ENCODE measurements around the gene IARS2.
"Not testable (repeated sequence)": the region's sequence is repeated elsewhere in the genome, so short reads cannot be mapped to it uniquely, and the experiment has no call there.

The IARS2 gene

DNA sequence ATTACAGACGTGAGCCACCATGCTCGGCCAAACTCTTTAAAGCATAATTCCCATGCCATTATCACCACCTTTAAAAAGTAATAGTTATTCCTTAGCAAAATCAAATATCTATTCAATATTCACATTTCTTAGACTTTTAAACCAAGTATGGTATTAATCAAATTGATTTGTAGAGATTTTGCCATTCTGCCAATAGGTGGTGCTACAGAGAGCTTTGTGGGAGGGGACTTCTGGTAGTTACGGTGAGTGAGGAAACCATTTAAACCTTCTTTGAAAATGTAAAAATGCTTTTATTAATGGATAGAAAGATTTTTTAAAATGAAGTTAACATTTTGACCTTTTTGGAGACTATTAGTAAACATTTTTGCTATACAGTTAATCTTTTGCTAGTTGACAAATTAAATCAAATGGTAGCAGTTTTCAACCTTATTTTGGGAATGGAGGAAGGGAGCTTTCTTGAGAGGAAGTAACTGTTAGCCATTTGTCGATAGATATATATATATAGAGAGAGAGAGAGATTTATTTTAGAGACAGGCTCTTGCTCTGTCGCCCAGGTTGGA is 19.3 kb downstream of the IARS2 start:
- DNase-seq (ENCODE audit: low spot score), result no peak

DNA sequence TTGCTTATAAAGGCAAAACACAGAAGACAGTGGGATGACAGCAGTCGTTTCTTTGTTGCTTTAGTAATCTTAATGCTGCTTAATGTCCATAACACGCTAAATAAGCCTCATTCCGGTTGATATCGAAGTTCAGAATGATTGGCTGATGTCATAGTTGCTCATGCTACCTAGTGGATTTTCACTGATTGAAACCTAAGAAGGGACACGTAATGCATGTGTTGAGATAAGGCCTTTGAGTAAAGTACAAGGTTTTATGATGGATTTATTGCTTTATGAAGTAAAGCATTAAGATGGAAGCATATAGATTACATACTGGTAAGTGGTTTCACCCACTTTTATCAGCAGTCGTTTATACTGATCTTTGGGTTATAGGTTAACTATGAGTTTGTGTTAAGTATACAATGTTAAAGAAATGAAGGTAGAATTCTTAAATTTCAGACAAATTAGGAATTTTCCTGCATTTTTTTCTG is 25.1 kb downstream of the IARS2 start:
- no peak for DNase-seq (ENCODE audit: low spot score)

DNA sequence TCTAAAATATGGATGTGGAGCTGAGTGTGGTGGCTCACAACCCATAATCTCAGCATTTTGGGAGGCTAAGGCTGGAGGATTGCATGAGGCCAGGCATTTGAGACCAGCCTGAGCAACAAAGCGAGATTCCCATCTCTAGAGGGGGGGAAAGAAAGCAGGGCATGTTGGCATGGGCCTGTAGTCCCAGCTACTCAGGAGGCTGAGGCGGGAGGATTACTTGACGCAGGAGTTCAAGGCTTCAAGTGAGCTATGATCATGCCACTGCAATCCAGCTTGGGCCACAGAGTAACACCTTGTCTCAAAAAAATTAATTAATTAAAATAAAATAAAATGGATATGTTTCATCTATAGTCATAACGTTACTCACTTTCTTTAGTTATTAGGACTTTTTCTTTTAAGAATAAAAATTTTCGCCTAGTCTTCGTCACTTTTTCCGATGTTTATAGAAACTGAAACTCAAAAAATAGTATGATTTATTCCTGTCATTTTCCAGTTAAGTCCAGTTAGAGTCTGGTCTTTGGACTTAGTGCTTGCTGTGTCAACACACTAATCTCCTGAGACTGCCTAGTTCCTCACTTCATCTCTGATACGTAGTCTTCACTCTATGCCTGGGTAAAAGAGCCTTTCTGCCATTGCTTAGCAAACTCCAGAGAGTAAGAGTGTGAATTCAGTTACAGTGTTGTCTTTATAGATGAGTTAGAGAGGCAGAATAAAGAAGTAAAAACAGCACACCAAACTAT is 28.0 kb downstream of the IARS2 start:
- no peak for DNase-seq (ENCODE audit: low spot score)

DNA sequence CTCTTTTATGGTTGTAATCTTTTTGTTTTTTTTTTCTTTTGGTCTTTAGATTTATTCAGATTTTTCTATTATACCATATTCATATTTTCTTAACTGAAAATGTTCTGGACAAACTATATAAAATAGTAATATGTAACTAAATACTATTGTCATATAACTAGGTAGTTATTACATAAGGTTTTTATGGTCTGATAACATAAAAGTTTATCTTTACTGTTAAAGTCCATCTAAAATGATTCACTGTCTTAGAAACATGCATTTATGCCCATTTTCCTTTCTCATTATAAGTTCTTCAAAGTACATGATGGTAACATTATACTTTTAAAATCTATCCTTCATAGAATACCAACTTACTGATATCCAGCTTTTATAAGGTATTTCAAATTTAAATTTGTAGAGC is 29.1 kb downstream of the IARS2 start:
- no peak for DNase-seq (ENCODE audit: low spot score)

DNA sequence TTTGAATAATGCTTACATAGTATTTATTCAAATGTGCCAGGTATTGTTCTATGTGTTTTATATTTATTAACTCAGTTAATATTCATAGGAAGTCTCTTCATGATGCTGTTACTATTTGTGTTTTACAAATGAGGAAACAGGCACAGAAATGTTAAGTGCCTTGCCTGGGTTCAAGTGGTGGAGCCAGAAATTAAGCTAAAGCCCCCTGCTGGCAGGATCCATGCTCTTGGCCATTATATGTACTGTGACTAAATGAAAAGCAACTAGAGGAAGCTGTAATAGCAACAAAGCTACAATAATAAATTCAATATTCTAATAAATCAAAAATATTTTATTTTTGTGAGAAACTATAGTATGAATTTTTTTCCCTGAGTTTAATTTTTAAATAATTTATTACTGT is 30.0 kb downstream of the IARS2 start:
- no peak for DNase-seq (ENCODE audit: low spot score)

DNA sequence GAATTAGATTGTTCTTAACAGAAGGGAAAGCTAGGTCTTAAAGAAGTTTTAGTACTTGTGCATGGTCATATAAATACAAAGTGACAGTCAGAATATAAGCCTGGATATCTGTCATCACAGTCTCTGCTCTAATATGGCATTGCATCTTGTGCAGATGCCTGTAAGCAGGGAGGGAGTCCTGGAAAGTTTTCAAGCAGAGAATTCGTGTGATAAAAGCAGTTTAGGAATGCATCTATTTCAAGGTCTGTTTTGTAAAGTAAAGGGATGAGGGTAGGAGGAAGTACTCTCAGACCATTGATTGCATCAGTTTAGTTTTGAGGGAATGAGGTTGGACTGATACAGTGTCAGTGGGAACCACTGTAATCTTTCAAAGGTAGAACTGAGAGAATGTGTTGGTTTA is 30.6 kb downstream of the IARS2 start:
- no peak for DNase-seq (ENCODE audit: low spot score)

DNA sequence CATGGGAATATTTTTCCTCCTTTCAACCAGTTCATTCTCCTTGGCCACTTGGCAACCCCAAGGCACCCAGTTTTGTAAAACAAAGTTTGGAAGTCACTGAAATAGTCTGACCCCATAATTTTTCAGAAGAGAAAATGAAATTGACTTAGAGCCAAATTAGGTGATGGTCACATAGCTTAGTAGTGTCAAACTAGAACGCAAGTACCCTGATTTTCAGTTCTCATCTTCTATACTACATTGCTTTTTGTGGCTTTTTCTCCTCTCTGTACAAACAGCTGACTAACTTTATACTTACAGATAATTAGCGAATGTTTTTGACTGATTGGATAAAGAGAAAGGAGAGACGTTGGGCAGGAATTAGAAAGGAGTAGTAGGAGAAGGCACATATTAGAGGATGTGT is 33.1 kb downstream of the IARS2 start:
- DNase-seq (ENCODE audit: low spot score), result no peak

DNA sequence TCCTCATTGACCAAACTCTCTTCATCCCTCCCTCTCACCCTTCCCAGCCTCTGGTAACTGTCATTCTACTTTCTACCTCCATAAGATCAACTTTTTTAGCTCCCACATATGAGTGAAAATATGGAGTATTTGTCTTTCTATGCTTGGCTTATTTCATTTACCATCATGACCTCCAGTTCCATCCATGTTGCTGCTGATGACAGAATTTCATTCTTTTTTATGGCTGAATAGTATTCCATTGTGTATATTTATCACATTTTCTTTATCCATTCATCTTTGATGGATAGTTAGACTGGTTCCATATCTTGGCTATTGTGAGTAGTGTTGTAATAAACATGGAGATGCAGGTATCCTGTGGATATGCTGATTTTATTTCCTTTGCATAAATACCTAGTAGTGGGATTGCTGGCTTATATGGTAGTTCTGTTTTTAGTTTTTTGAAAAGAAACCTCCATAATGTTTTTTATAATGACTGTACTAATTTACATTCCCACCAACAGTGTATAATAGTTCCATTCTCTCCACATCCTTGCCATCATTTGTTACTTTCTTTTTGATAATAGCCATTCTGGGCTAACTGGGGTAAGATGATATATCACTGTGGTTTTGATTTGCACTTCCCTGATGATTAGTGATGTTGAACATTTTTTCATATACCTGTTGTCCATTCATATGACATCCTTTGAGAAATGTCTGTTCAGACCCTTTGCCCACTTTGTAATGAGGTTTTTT is 35.7 kb downstream of the IARS2 start:
- DNase-seq (ENCODE audit: low spot score), result no peak

DNA sequence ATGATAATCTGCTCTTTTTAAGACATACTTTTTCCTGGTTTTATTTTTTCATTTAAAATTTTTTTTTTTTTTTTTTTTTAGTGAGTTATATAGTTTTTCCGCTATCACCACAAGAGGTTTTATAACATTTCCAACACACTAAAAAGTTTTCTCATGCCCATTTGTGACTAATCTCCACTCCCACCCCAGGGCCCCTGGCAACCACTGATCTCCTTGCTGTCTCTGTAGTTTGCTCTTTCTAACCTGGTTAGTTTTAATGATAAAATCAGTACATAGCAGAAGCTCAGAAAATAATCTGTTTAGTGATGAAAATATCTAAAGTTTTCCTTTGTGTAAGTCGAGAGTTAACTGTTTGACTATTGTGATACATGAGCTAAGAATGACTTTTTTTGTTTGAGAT is 41.8 kb downstream of the IARS2 start:
- no peak for DNase-seq (ENCODE audit: low spot score)

DNA sequence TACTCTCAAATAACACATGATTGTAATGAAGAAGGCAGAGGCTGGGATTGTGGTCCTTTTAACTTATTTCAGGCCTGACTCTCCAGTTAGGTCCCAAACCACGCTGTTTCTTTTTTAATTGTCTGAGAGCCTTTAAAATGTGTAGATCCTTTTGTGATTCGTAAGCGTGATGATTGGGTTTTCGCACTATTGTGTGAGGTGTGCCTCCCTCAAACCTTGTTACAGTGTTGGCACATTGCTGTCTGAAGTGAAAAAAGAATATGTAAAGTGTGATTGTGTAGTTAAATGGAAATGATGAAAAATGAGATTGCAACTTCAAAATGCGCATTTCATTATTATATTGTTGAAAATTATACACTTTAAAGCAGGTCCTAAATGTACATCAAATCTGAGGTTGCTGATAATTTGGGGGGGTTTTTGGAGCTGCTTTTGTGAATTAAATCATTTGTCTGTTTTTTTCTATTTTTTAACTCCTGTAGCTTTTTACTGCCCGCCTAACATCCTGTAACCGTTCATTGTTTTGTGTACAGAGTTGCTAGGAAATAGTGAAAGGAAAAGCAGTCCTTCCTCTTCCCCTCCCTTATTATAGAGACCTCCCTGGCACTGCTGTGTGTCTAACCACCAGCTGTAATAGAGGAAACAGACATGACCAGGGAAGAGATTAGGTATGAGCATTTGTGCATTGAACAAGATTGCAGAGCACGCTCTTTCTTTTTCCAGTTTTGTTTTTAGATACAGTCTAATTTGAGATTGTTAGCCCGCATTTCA is 43.3 kb downstream of the IARS2 start:
- no peak for DNase-seq (ENCODE audit: low spot score)

DNA sequence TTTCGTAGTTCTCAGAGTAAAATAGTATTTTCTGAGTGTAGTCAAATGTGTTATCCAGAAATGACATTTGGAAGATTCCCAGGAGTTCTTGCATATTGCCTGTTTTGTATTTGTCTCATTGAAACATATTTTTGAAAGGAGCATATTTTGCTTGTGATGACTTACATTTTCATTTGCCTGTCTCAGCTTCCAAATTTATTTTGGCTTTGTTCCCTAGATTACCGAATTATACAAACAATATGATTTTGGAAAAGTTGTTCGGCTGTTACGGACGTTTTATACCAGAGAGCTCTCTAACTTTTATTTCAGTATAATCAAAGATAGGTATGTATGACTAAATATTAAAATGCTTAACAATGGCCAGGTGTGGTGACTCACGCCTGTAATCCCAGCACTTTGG is 46.0 kb downstream of the IARS2 start:
- no peak for DNase-seq (ENCODE audit: low spot score)

DNA sequence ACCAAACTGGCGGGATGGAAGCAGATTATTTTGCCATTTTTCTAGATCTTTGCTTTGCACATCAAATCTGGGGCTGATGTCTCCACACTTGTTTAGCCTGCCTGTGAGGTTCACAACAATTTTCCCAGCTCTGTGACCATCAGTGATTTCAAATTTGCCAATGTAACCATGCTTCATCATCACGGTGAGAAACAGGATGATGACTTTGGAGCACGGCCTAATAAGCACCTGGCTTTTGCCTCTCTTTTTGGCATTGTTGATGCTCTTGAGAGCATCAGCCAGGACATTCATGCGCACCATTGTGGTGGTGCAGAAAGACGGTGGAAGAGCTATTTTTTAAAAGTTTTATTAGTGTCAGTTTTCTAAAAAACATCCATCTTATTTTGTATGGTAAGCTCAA is 50.1 kb downstream of the IARS2 start:
- no peak for DNase-seq (ENCODE audit: low spot score)

DNA sequence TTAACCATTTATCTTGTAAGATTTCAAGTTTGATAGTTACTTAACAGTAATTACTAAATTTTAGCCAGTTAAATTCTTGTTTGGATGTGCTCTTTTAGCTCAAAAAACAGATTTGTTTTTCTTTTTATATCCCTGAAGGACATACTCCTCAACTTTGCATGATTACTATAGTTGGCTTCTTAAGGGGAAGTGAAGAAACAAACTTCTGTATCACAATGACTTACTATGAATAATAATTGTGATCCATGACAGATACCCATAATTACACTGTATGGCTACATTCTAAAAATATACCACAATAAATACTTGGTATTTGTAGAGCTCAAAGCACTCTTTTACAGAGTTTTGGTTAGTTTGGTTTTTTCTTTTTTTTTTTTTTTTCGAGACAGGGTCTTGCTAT is 55.8 kb downstream of the IARS2 start:
- no peak for DNase-seq (ENCODE audit: low spot score)

DNA sequence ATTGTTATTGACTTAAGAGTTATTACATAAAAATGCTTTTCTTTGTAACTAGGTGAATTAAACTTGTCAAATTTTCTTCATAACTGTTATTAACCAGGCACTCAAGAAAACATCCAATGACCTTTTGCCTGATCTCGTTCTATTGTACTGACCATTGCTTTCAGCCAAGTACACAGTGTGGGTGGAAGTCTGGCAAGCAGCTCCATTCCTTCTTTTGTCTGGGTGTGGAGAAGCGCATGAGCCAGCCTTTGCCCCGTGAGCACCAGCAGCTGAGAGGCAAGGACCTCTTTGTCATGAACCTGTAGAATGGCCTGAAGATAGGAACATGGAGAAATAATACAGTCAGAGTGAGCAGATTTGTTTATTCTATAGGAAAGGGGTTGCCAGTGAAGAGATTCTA is 57.5 kb downstream of the IARS2 start:
- peak; percentile 46 for DNase-seq (ENCODE audit: low spot score)

DNA sequence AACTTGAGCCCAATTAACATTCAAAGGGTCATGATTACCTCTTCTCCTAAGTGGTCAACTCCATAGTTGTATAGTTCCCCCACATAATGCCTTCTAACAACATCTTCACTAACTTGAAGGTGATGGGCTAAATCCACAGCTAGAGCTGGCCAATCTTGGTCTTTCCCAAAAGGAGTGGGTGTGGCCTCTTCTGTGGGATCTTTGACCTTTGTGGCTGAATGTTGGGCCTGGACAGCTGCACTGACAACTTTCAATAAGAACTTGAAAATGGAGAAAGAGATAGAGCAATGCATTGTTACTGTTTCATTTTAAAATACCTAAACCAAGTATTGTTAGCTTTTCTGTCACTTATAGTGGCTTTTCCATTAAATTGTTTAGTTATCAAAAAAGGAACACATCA is 59.2 kb downstream of the IARS2 start:
- no peak for DNase-seq (ENCODE audit: low spot score)

DNA sequence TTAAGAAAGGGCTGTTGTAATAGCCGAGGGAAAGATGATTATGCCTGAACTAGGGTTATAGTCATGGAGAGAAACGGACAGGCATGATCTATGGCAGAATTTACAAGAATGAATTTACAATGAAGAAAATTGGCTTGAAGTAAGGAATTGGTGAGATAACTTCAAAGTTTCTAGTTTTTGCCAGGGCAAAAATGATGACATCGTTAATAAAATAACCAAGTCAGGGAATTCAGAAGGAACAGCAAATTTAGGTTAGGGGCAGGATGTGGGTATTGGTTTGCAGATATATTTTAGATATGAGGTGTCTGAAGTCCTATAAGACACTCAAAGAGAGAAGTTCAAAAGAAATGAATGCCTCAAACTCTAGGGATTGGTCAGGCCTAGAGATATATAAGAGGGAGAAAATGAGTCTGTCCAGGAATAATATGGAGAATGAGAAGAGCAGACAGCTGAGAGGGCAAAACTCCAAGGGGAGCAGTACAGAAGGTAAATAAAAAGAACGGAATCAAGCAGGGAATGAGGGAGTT is 62.8 kb downstream of the IARS2 start:
- DNase-seq (ENCODE audit: low spot score), result no peak

DNA sequence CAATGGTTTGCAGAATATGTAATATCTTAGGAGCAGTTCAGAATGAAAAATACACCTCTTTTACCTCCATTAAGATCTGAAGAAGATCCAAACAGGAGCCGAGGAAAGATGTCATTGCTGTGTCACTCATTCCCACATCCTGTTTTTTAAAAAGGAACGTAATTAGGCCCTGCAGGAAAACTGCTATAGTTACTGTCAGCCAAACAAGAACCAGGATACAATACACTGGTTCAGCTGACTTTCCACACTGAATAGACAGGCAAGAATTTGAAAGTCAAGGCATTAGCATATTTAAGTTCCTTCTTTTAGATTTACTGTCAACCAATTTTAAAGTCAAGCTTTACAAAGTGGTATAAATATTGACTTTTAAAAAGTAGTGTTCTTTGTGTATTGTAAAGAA is 63.8 kb downstream of the IARS2 start:
- DNase-seq (ENCODE audit: low spot score), result no peak

DNA sequence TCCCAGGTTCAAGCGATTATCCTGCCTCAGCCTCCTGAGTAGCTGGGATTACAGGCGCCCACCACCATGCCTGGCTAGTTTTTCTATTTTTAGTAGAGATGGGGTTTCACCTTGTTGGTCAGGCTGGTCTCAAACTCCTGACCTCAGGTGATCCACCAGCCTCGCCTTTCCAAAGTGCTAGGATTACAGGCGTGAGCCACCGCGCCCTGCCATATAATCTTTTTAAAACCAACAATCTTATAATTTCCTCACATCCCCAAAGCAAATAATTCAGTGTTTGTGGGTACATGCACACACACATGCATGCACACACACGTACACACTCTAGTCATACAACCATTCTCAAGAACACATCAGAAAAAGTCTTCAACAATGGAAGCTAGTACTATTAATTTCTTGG is 64.6 kb downstream of the IARS2 start:
- not testable (repeated sequence) for DNase-seq (ENCODE audit: low spot score)

DNA sequence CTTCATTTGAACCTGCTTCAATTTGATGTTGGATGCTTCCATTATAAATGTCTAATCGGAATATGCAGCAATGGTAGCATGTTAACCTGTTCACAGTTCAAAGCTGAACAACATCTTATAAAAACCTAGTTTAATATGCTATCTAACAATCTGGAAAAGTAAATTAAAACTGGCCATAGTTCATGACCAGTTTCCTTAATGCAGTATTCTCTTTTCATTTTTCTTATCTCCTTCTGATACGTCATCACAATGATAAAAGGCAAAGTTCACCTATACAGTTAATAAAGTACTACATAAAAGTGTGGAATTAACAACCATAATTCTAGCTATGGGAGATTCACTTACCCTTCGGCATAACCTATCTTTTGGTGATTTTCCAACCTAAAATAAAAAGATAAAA is 65.1 kb downstream of the IARS2 start:
- DNase-seq (ENCODE audit: low spot score), result no peak

DNA sequence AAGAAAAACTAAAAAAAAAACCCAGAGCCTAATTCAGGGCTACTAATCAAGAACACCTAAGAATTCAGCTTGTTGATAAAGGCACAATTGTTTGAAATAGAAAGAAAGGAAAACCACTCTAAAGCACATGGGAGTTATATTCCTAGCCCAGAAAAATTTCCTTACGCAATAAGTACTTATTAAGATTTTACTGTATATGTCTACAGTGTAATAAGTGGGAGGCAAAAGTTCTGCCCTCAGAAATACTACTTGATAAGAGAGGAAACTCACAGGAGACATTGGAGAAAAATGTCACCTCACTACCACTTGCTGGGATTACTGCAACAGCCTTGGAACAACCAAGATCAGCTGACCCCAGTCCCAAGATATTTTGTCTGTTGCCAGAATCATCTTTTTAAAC is 66.1 kb downstream of the IARS2 start:
- no peak for DNase-seq (ENCODE audit: low spot score)

DNA sequence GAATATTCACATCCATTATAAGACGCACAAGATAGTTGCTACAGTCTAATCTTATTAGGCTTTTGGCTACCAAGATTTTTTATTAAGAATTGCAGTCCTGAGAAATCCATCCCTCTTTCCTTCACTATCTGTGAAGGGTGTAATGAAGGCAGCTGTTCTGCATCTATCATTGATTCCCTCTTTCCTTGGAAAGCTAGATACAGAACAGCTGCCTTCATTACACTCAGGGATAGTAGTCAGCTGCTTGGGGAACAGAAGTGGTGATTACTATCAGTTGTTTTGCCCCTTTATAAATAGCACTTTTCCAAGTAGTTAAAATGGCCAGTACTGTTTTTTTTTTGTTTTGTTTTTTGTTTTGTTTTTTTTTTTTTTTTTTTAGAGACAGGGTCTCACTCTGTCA is 70.2 kb downstream of the IARS2 start:
- DNase-seq (ENCODE audit: low spot score), result no peak

DNA sequence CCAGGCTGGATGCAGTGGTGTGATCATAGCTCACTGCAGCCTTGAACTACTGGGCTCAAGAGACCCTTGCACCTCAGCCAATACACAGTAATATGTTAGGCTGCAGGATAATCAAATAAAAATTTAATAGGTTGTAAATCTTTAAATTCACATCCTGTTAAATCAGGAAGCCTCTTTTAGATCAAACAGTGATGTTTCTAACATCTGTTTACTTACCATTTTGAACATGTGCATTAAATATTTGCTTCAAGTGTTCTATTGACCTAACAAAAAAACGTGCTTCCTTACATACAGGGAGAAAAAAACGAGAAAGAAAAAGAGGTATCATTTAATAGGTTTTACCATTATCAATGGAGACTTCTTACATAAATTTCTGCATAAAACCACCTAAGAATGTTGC is 70.6 kb downstream of the IARS2 start:
- DNase-seq (ENCODE audit: low spot score), result no peak

Data from globus pallidus (tissue), 1 donor.